Neural cell (in vitro differentiated cells): ENCODE measurements around the gene RPL38.

ENCODE experiments used
- EZH2 ChIP-seq: fragments of 200-600, 300-800 bp; shearing (Covaris generic), sonication (generic); IDR thresholded peaks from 2 replicates; pipeline ENCODE4 v1.6.1; 2014; ENCODE audit warnings: antibody characterized with exemption, low read length, borderline replicate concordance, mild to moderate bottlenecking; ENCODE audit not compliant: insufficient read depth, poor library complexity, severe bottlenecking
- TF ChIP-seq, protein P1 (sequence below): fragments of 450-650 bp; IDR thresholded peaks from 2 replicates; pipeline ENCODE4 v1.5.1; 2014; ENCODE audit warnings: antibody characterized with exemption, mild to moderate bottlenecking, moderate library complexity; ENCODE audit not compliant: poor library complexity, severe bottlenecking

DNA sequence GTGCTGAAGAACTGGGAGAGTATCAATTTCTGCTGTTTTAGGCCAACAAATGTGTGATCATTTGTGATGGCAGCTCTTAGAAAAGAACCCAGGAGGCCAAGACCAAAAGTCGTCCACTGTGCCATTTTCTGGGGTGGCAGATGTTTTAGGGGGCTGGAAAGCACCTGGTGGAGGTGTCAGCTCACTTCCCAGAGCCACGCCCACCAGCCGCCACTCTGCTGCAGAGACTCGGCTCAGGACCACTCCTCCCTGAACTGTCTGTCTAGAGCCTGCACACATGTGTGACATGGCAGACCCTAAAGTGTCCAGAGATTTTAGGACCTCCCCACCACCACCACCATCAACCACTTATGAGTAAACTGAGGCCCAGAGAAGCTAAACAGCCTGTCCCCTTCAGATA, 23.9 kb upstream of the RPL38 start:
- TF ChIP-seq, protein P1, sequence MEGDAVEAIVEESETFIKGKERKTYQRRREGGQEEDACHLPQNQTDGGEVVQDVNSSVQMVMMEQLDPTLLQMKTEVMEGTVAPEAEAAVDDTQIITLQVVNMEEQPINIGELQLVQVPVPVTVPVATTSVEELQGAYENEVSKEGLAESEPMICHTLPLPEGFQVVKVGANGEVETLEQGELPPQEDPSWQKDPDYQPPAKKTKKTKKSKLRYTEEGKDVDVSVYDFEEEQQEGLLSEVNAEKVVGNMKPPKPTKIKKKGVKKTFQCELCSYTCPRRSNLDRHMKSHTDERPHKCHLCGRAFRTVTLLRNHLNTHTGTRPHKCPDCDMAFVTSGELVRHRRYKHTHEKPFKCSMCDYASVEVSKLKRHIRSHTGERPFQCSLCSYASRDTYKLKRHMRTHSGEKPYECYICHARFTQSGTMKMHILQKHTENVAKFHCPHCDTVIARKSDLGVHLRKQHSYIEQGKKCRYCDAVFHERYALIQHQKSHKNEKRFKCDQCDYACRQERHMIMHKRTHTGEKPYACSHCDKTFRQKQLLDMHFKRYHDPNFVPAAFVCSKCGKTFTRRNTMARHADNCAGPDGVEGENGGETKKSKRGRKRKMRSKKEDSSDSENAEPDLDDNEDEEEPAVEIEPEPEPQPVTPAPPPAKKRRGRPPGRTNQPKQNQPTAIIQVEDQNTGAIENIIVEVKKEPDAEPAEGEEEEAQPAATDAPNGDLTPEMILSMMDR, result no peak
- TF ChIP-seq EZH2, result no peak
